HG03432 (cell line): ENCODE measurements around the gene SLC13A2.
"Not testable (repeated sequence)": the region's sequence is repeated elsewhere in the genome, so short reads cannot be mapped to it uniquely, and the experiment has no call there.

Source experiments
- ATAC-seq: cut with Tn5 transposase; IDR thresholded peaks from one replicate; pipeline ENCODE4 v1.9.1; 2021; ENCODE audit warnings: mild to moderate bottlenecking, moderate library complexity; ENCODE audit not compliant: unreplicated experiment

The SLC13A2 gene

GRCh38 chr17:28511858-28512461, 38.5 kb downstream of the SLC13A2 start:
- ATAC-seq: no peak

DNA sequence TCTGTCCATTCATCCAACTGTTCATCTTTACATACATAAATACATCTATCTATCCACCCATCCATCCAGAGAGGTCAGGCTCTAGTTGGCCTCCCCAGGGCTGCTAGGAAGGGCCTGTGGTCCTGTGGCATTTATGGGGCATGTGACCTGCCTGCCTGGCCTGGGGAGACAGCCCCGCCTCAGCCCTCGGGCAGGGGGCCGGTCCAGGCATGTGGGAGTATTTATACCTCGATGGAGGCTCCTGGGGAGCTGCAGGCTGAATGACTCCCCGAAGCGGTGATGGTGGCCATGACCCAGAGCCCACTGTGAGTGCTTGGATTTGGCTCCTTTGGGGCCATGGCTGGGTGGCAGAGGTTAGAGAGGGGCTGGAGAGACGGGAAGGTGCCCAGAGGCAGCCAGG, 40.0 kb downstream of the SLC13A2 start:
- no peak for ATAC-seq

- no peak for ATAC-seq
Observed at GRCh38 chr17:28514561-28515002, 41.1 kb downstream of the SLC13A2 start.

DNA sequence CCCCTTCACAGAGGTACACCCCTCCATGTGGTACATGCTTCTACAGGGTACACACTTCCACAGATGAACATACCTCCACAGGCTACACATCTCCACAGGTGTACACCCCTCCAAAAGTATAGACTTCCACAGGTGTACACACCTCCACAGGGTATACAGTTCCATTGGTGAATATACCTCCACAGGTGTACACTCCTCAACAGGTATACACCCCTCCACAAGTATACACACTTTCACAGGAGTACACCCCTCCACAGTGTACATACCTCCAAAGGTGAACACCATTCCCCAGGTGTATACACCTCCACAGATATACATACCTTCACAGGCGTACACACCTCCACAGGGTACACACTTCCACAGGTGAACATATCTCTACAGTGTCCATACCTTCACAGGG, 42.1 kb downstream of the SLC13A2 start:
- ATAC-seq: no peak

- no peak for ATAC-seq
Observed at GRCh38 chr17:28518132-28518531, 44.7 kb downstream of the SLC13A2 start.

DNA sequence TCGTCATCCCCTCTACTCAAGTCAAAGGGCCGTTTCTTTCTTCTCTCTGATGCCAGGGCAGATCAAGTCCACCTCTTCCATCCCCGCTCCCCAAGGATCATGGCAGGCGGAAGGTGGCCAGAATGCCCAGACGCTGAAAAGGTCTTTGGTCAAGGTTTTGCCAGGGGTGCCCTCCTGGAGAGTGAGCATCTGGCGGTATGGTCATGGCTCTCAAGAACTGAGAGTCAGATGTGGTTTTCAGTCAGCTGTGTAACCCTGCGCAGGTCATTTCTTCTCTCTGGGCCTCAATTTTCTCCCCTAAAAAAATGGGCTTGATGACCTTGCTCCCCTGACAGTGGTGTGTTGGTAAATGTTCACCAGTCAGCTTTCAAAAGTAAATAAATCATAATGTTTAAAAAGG, 45.1 kb downstream of the SLC13A2 start:
- ATAC-seq: no peak

DNA sequence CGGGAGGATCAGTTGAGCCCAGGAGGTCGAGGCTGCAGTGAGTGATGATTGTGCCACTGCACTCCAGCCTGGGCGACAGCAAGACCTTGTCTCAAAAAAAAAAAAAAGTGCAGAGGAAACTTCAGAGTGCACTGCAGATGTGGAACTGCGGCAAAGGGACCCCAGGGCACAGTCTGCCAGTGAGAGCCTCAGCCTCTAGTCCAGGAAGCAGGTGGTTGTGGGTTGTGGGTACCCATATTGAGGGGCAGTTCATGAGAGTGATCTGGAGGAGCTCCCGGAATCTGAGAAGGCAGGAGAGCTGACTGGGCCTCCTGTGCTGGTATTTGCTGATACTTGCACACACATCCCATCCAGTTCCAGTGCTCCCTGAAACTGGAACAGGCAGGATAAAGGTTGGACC, 45.8 kb downstream of the SLC13A2 start:
- ATAC-seq: no peak

DNA sequence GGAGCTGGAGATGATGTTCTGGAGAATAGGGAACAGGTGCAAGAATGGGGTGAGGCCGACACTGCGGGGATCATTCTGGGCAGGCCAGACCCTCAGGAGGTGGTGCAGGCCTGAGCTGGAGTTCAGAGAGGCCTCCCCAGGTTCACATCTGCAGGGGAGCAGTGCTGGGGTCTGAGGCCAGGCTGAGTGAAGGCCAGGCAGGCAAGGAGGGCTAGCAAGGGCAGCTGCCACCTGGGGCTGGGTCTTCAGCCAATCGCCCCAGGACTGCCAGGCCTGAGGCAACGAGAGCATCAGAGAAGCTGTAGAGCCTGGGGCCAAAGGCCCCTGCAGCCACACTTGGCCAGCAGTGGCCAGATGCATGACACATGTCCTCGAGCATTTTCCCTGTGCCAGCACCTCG, 47.2 kb downstream of the SLC13A2 start:
- no peak for ATAC-seq

- ATAC-seq: no peak
Observed at GRCh38 chr17:28521311-28522085, 48.1 kb downstream of the SLC13A2 start.

DNA sequence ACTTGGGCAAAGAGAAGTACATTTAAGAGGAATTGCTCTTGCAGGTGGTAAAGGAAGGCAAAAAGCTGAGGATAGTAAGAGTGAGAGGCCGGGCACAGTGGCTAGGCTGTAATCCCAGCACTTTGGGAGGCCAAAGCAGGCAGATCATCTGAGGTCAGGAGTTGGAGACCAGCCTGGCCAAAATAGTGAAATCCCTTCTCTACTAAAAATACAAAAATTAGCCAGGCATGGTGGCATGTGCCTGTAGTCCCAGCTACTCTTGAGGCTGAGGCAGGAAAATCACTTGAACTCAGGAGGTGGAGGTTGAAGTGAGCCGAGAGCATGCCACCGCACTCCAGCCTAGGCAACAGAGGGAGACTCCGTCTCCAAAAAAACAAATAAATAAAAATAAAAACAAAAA, 48.8 kb downstream of the SLC13A2 start:
- ATAC-seq: not testable (repeated sequence)

- ATAC-seq: no peak
Observed at GRCh38 chr17:28523186-28523585, 49.7 kb downstream of the SLC13A2 start.

DNA sequence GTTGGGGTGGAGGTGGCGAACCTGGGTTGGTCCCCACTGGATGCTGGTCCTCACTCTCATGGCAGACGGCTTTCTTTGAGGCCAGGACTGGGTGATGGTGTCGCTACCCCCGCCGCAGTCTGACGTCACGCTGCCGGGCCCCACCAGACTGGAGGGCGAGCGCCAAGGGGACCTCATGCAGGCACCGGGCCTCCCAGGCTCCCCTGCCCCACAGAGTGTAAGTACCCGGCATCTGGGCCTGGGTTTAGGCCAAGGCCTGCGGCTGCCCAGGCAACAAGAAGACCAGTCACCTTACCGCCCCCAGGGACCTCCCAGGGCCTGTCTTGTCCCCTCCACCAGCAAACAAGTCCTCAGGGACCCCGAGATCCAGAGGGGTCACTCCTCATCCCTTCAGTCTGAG, 50.4 kb downstream of the SLC13A2 start:
- ATAC-seq: no peak

GRCh38 chr17:28524476-28525424, 51.3 kb downstream of the SLC13A2 start:
- ATAC-seq: no peak

- no peak for ATAC-seq
Observed at GRCh38 chr17:28526381-28526780, 52.9 kb downstream of the SLC13A2 start.

- ATAC-seq: no peak
Observed at GRCh38 chr17:28527181-28527681, 53.8 kb downstream of the SLC13A2 start.

GRCh38 chr17:28527859-28528258, 54.4 kb downstream of the SLC13A2 start:
- no peak for ATAC-seq

GRCh38 chr17:28528327-28529012, 55.0 kb downstream of the SLC13A2 start:
- no peak for ATAC-seq

GRCh38 chr17:28529013-28529400, 55.6 kb downstream of the SLC13A2 start:
- no peak for ATAC-seq

GRCh38 chr17:28530250-28530649, 56.8 kb downstream of the SLC13A2 start:
- ATAC-seq: no peak

DNA sequence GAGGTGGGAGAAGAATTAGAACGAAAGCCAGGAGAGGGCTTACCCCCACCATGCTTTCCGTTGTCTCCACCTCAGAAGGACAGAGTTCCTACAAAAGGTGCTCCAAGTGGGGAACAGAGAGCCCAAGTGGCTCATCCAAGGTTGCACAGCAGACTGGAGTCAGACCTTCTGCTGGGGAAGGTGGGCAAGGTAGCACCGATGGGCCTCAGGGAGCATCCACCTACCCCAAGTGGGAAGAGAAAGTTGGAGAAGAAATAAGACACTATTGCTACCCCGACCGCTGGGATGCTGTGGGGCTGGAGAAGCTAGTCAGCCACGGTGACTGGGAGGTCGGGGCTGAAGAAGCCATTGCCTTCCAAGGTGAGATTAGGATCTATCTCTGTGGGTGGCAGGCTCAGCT, 57.5 kb downstream of the SLC13A2 start:
- no peak for ATAC-seq
